Activated CD8-positive, alpha-beta memory T cell treated with anti-CD3 and anti-CD28 coated beads, Interleukin-2, amount 10 ng/mL, durations not matched to agents 7 days and 5 days (primary cell): Measurements from ENCODE around the gene OPCML. TPM values are rescaled to one million over a fixed set of nuclear protein-coding genes. Genes with fewer than 3 reads are reported as not detected.

Experiments used
- ATAC-seq: fragments of 150-1000 bp; cut with Tn5 transposase; one replicate; pipeline ENCODE4 v1.10.0; 2021; ENCODE audit warnings: moderate library complexity
- CTCF ChIA-PET: fragments of 350-600 bp; sonication (Branson Sonifier 250); formaldehyde crosslinking; loops from one replicate; lab custom pipeline; 2021; ENCODE audit warnings: antibody characterized with exemption; lab: Charles Lee
- DNase-seq: peaks from one replicate; pipeline ENCODE4 v3.0.0-alpha.2; 2020
- H3K27ac Mint-ChIP-seq: one replicate; pipeline ENCODE4 v1.8.0; 2021; ENCODE audit warnings: mild to moderate bottlenecking, mixed read lengths
- H3K27me3 Mint-ChIP-seq: one replicate; pipeline ENCODE4 v1.8.0; 2021; ENCODE audit warnings: mixed read lengths
- H3K36me3 Mint-ChIP-seq: one replicate; pipeline ENCODE4 v1.8.0; 2021; ENCODE audit warnings: mild to moderate bottlenecking, mixed read lengths
- H3K4me1 Mint-ChIP-seq: one replicate; pipeline ENCODE4 v1.8.0; 2021; ENCODE audit warnings: mixed read lengths
- H3K4me3 Mint-ChIP-seq: one replicate; pipeline ENCODE4 v1.8.0; 2021; ENCODE audit warnings: mild to moderate bottlenecking, moderate library complexity, mixed read lengths
- H3K9me3 Mint-ChIP-seq: one replicate; pipeline ENCODE4 v1.8.0; 2022; ENCODE audit warnings: low read depth, mixed read lengths
- total RNA-seq, 2 experiments: library from RNA; stranded (reverse); gene quantifications; one replicate each; pipeline ENCODE4 v1.2.3, GENCODE V29; 2021

Gene OPCML
- total RNA-seq, 2 experiments from 2014 or later = not detected

- ATAC-seq (no peak), DNase-seq (no peak)
- Mint-ChIP-seq H3K9me3 (no peaks in the 10 kb centered on the region), H3K27me3 (peaks cover 5% of the 10 kb centered on the region), H3K36me3 (no peaks in the 10 kb centered on the region), H3K27ac (no peak overlapping the region), H3K4me3 (no peak overlapping the region), H3K4me1 (no peaks in the 10 kb centered on the region)
- CTCF ChIA-PET = no interaction called here
Measured at GRCh38 chr11:132999516-132999915, 532.8 kb downstream of the OPCML start.

DNA sequence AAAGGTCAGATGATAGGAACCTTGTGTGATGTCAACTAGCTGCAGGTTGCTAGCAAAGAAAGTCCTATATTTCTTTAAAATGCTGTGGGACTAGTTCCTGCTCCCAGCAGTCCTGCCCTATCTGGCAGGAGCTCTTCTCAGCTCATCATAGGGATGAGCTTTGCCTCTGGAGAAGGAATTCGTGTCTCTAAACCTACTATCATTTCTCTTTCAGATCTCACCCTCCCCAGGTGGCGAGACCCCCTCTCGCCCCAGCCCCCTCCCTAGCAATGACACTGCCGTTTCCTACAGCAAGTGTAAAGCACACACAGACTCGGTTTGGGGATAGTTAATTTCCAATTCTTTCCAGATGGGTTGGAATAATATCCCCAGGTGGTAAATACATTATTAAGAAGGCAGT is 533.3 kb downstream of the OPCML start:
- ATAC-seq (no peak), DNase-seq (no peak)
- CTCF ChIA-PET = no interaction called here
- Mint-ChIP-seq H3K9me3 (no peaks in the 10 kb centered on the region), H3K27me3 (peaks cover 5% of the 10 kb centered on the region), H3K4me1 (no peaks in the 10 kb centered on the region), H3K36me3 (no peaks in the 10 kb centered on the region), H3K27ac (no peak overlapping the region), H3K4me3 (no peak overlapping the region)

DNA sequence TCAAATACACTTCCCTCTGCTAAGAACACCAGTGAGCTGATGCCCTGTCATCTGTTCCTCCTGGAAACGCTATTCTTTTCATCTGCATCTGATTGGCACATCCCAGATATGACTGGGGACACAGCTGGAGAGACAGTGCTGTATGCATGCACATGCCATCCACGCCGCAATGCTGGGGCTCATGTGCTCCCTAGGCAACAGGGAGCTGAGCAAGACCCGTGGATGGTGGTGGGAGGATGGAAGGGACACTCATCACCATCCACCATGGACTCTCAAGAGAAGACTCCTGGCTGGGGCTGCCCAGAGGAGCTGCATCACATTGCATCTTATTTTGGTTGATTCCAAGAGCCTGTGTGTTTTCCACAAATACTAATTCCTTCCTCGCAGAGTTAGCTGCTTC is 534.9 kb downstream of the OPCML start:
- Mint-ChIP-seq H3K4me1 (no peaks in the 10 kb centered on the region), H3K27ac (no peak overlapping the region), H3K27me3 (peaks cover 13% of the 10 kb centered on the region), H3K9me3 (no peaks in the 10 kb centered on the region), H3K36me3 (no peaks in the 10 kb centered on the region), H3K4me3 (no peak overlapping the region)
- DNase-seq = no peak
- CTCF ChIA-PET = no interaction called here
- no peak for ATAC-seq

GRCh38 chr11:132994966-132995365 is 537.3 kb downstream of the OPCML start:
- Mint-ChIP-seq H3K36me3 (no peaks in the 10 kb centered on the region), H3K4me3 (no peak overlapping the region), H3K9me3 (no peaks in the 10 kb centered on the region), H3K4me1 (no peaks in the 10 kb centered on the region), H3K27ac (no peak overlapping the region), H3K27me3 (peaks cover 18% of the 10 kb centered on the region)
- CTCF ChIA-PET = no interaction called here
- no peak for ATAC-seq
- no peak for DNase-seq

GRCh38 chr11:132993991-132994502 is 538.3 kb downstream of the OPCML start:
- Mint-ChIP-seq H3K27ac (no peak overlapping the region), H3K4me1 (no peaks in the 10 kb centered on the region), H3K9me3 (no peaks in the 10 kb centered on the region), H3K4me3 (no peak overlapping the region), H3K27me3 (peaks cover 18% of the 10 kb centered on the region), H3K36me3 (no peaks in the 10 kb centered on the region)
- CTCF ChIA-PET = no interaction called here
- DNase-seq = no peak
- no peak for ATAC-seq

DNA sequence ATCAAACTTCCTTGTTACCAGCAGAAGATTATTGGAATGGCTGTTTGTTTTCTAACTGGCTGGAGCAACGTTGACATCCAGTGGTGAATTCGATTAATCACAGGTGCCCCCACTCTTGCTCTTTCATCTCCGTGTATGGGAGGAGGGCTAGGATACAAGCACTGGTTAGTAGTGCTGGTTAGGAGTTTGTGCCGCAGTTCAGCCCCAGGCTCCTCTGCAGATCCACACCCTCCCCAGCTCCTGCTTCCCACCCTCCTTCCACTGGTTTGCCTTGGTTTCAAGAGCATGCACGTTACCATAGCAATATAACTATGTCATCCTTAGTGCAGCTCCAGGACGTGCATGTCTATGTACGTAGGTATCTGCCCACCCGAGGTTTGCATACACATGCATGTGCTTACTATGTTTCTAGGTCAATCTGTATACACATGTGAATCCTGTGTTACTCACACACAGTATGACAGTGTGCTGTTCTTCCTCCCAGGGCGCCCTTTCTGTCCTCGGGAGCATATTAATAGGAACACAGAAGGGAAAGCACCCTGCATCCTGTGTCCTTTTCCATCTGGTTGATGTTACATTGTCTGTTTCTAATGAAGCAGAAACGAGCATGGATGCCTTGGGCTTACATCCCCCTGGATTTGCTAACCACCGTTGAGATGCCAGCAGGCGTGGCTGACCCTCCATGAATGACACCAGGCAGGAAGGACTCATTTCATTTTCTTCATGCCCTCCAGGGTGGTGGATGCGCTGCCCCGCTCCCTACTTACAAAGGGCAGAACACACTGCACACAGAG is 539.3 kb downstream of the OPCML start:
- CTCF ChIA-PET = no interaction called here
- DNase-seq (no peak), ATAC-seq (no peak)
- H3K4me3 Mint-ChIP-seq = no peak overlapping the region
- H3K27me3 Mint-ChIP-seq = peaks cover 18% of the 10 kb centered on the region
- no peaks in the 10 kb centered on the region for H3K36me3 Mint-ChIP-seq
- no peaks in the 10 kb centered on the region for H3K9me3 Mint-ChIP-seq
- no peak overlapping the region for H3K27ac Mint-ChIP-seq
- H3K4me1 Mint-ChIP-seq = no peaks in the 10 kb centered on the region

GRCh38 chr11:132988411-132988810 is 543.9 kb downstream of the OPCML start:
- H3K27ac Mint-ChIP-seq = no peak overlapping the region
- no peaks in the 10 kb centered on the region for H3K36me3 Mint-ChIP-seq
- CTCF ChIA-PET = no interaction called here
- DNase-seq = no peak
- ATAC-seq = no peak
- H3K4me3 Mint-ChIP-seq = no peak overlapping the region
- no peaks in the 10 kb centered on the region for H3K9me3 Mint-ChIP-seq
- H3K27me3 Mint-ChIP-seq = peaks cover 10% of the 10 kb centered on the region
- no peaks in the 10 kb centered on the region for H3K4me1 Mint-ChIP-seq

DNA sequence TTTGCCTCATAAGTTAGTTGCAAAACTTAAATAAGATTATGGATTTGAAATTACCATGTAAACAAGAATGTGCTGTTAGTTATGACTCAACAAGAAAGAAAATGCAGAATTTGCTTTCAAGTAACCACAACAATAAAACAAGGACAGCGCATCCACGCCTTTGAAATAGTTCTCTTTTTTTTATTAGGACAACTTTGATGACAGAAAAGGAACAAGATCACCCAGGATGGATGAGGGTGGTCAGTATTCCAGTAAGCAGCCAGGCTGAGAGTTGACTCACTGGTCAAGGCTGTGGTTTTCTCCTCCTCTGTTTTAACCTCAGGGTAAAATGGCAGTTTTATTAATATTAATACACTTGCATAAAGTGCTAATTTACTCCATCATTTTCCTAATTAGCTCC is 544.4 kb downstream of the OPCML start:
- H3K27me3 Mint-ChIP-seq = peaks cover 6% of the 10 kb centered on the region
- H3K4me3 Mint-ChIP-seq = no peak overlapping the region
- no peaks in the 10 kb centered on the region for H3K4me1 Mint-ChIP-seq
- H3K36me3 Mint-ChIP-seq = no peaks in the 10 kb centered on the region
- H3K9me3 Mint-ChIP-seq = no peaks in the 10 kb centered on the region
- CTCF ChIA-PET = no interaction called here
- DNase-seq (no peak), ATAC-seq (no peak)
- no peak overlapping the region for H3K27ac Mint-ChIP-seq

GRCh38 chr11:132983641-132983978 is 548.7 kb downstream of the OPCML start:
- CTCF ChIA-PET = no interaction called here
- Mint-ChIP-seq H3K4me3 (no peak overlapping the region), H3K27ac (no peak overlapping the region), H3K9me3 (no peaks in the 10 kb centered on the region), H3K4me1 (no peaks in the 10 kb centered on the region), H3K27me3 (no peaks in the 10 kb centered on the region), H3K36me3 (no peaks in the 10 kb centered on the region)
- no peak for DNase-seq
- ATAC-seq = no peak

DNA sequence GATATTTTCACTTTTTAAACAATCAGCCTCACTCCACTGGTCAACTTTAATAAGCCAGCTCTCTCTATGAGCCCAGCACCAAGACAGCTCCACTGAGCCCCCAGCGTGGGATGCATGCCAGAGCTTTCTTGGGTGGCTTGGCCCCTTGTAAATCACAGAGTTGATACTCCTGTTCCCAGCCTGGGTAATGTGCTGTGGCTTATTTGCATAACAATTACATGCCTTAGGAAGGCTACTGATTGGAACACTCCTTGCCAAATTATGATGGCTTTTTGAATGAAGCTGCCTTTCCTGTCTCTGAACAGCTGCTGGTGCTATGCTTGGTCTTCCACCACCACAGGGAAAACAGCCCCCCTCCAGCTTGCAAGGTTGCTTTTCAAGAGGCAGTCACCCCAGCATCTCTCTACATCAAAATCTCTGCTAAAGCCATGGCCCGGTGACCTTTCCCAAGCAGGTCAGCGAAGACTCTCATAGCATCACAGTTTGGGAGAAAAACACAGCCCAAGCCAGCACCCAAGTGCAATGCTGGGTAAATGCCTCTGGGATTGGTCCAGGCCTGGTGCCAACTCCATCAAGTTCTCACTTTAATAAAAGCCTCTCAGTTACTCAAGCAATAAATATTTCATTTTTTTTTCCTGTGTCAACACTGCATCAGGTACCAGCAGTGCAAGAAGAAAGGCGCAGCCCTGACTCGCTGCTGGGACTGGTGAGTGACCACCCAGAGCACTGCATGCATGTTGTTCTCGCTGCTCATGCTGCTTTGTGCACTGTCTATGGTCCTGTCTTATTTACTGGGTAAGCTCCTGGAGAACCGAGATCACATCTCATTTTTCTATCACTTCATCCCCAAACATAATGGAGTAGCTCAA is 549.3 kb downstream of the OPCML start:
- CTCF ChIA-PET = no interaction called here

GRCh38 chr11:132981131-132981956 is 551.0 kb downstream of the OPCML start:
- CTCF ChIA-PET = no interaction called here

More for the DNA sequence above, 549.3 kb downstream of the OPCML start:
- ATAC-seq = no peak
- H3K9me3 Mint-ChIP-seq = no peaks in the 10 kb centered on the region
- no peak for DNase-seq
- no peak overlapping the region for H3K4me3 Mint-ChIP-seq
- no peak overlapping the region for H3K27ac Mint-ChIP-seq
- H3K27me3 Mint-ChIP-seq = no peaks in the 10 kb centered on the region
- no peaks in the 10 kb centered on the region for H3K36me3 Mint-ChIP-seq
- H3K4me1 Mint-ChIP-seq = no peaks in the 10 kb centered on the region

DNA sequence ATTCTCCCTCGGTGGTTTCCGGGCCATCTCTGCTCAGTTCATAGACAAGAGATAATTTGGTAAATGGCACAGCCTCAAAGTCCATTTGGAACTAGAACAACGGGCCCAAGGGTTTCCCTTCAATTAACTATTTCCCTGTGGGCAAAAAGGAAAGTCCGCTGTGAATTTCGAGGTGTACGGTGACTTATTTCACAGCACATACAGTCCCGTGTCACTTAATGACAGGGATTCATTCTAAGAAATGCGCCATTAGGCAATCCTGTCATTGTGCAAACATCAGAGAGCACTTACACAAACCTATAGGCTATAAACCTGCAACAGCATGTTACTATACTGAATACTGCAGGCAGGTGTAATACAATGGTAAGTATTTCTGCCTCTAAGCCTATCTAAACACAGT is 551.6 kb downstream of the OPCML start:
- no peaks in the 10 kb centered on the region for H3K27me3 Mint-ChIP-seq
- DNase-seq = no peak
- no peak overlapping the region for H3K27ac Mint-ChIP-seq
- H3K9me3 Mint-ChIP-seq = no peaks in the 10 kb centered on the region
- no peak overlapping the region for H3K4me3 Mint-ChIP-seq
- CTCF ChIA-PET = no interaction called here
- no peak for ATAC-seq
- no peaks in the 10 kb centered on the region for H3K4me1 Mint-ChIP-seq
- no peaks in the 10 kb centered on the region for H3K36me3 Mint-ChIP-seq

More at GRCh38 chr11:132981131-132981956, 551.0 kb downstream of the OPCML start:
- no peaks in the 10 kb centered on the region for H3K4me1 Mint-ChIP-seq
- DNase-seq = no peak
- no peak overlapping the region for H3K27ac Mint-ChIP-seq
- no peaks in the 10 kb centered on the region for H3K27me3 Mint-ChIP-seq
- ATAC-seq = no peak
- H3K9me3 Mint-ChIP-seq = no peaks in the 10 kb centered on the region
- H3K36me3 Mint-ChIP-seq = no peaks in the 10 kb centered on the region
- H3K4me3 Mint-ChIP-seq = no peak overlapping the region

- Mint-ChIP-seq H3K9me3 (no peaks in the 10 kb centered on the region), H3K27me3 (no peaks in the 10 kb centered on the region), H3K36me3 (no peaks in the 10 kb centered on the region), H3K4me3 (no peak overlapping the region), H3K4me1 (no peaks in the 10 kb centered on the region), H3K27ac (no peak overlapping the region)
- DNase-seq (no peak), ATAC-seq (no peak)
- CTCF ChIA-PET = no interaction called here
Measured at GRCh38 chr11:132977746-132978145, 554.6 kb downstream of the OPCML start.
